Peyer's patch (tissue), 4 donors: ENCODE measurements around the gene EMILIN2. TPM values are rescaled to one million over a fixed set of nuclear protein-coding genes. Genes with fewer than 3 reads are reported as not detected.
A peak's percentile ranks its signal among the peaks of the same experiment; 100 is the strongest.

Experiments
- DNase-seq, 3 donors: peaks; one replicate each; pipeline ENCODE4 v3.0.0-alpha.2; 2017 to 2019
- H3K27ac ChIP-seq, 4 donors: fragments of 200-600 bp; sonication (generic); one replicate each; pipeline ENCODE4 v1.5.1; 2016 to 2019
- H3K27me3 ChIP-seq, 2 donors: fragments of 200-600 bp; sonication (generic); one replicate each; pipeline ENCODE4 v1.5.1; 2019
- H3K36me3 ChIP-seq, 3 donors: fragments of 200-600 bp; sonication (generic); one replicate each; pipeline ENCODE4 v1.5.1; 2016 to 2019
- H3K4me1 ChIP-seq, 4 donors: fragments of 200-600 bp; sonication (generic); one replicate each; pipeline ENCODE4 v1.5.1; 2016 to 2019
- H3K4me3 ChIP-seq, 4 donors: fragments of 200-600 bp; sonication (generic); 1 replicate in 3 of 4; 2 replicates in 1 of 4; pipeline ENCODE4 v1.5.1; 2016 to 2019; ENCODE audit warnings: mild to moderate bottlenecking in 1 of 4
- H3K9me3 ChIP-seq, 4 donors: fragments of 200-600 bp; sonication (generic); one replicate each; pipeline ENCODE4 v1.5.1; 2016 to 2019; ENCODE audit warnings: mild to moderate bottlenecking in 1 of 4
- CTCF ChIP-seq, 6 experiments: fragments of 450-650 bp in 4 of 6; fragments of 200-600 bp in 2 of 6; sonication (generic) in 1 of 6; IDR thresholded peaks; one replicate each; pipeline ENCODE4 v1.5.1; 2017 to 2019; ENCODE audit warnings: antibody characterized with exemption in 6 of 6, mild to moderate bottlenecking in 3 of 6, moderate library complexity in 1 of 6
- POLR2A ChIP-seq, 2 donors: fragments of 450-650 bp; IDR thresholded peaks; one replicate each; pipeline ENCODE4 v1.5.1; 2017; ENCODE audit warnings: antibody characterized with exemption in 2 of 2, mild to moderate bottlenecking in 2 of 2, moderate library complexity in 2 of 2
- total RNA-seq, 4 donors: library from RNA; depleted of rRNA; stranded (reverse); fragments of >200 nt; gene quantifications; one replicate each; pipeline ENCODE4 v1.1.0, GENCODE V29; 2016

EMILIN2 gene
- total RNA-seq, 4 donors from 2014 or later, result 6.8 to 54.5 (median 12.8) TPM

GRCh38 chr18:2853926-2854664, 7.3 kb downstream of the EMILIN2 start:
- H3K4me3 ChIP-seq, result no peak overlapping the region
- no peaks in the 10 kb centered on the region for H3K9me3 ChIP-seq
- no peak for DNase-seq
- TF ChIP-seq CTCF (IDR thresholded peaks at IDR 0.05) (no peak), POLR2A (IDR thresholded peaks at IDR 0.05) (no peak)
- H3K4me1 ChIP-seq, result no peaks in the 10 kb centered on the region
- H3K36me3 ChIP-seq, result no peaks in the 10 kb centered on the region
- no peaks in the 10 kb centered on the region for H3K27me3 ChIP-seq
- no peak overlapping the region for H3K27ac ChIP-seq

GRCh38 chr18:2854875-2855274, 8.1 kb downstream of the EMILIN2 start:
- no peak for DNase-seq
- Histone ChIP-seq H3K4me1 (no peaks in the 10 kb centered on the region), H3K27me3 (no peaks in the 10 kb centered on the region), H3K9me3 (no peaks in the 10 kb centered on the region), H3K27ac (no peak overlapping the region), H3K36me3 (no peaks in the 10 kb centered on the region), H3K4me3 (no peak overlapping the region)
- TF ChIP-seq POLR2A (IDR thresholded peaks at IDR 0.05) (no peak), CTCF (IDR thresholded peaks at IDR 0.05) (no peak)

GRCh38 chr18:2855560-2856350, 8.9 kb downstream of the EMILIN2 start:
- Histone ChIP-seq H3K27ac (no peak overlapping the region), H3K4me3 (no peak overlapping the region), H3K9me3 (no peaks in the 10 kb centered on the region), H3K36me3 (no peaks in the 10 kb centered on the region), H3K4me1 (no peaks in the 10 kb centered on the region), H3K27me3 (no peaks in the 10 kb centered on the region)
- TF ChIP-seq POLR2A (IDR thresholded peaks at IDR 0.05) (no peak), CTCF (IDR thresholded peaks at IDR 0.05) (no peak)
- no peak for DNase-seq

- H3K27ac ChIP-seq, result peak overlapping the region in 1 of 4 donors; percentile 29
- H3K9me3 ChIP-seq, result no peaks in the 10 kb centered on the region
Observed at GRCh38 chr18:2856547-2857170, 9.9 kb downstream of the EMILIN2 start.

More at GRCh38 chr18:2856547-2857170, 9.9 kb downstream of the EMILIN2 start:
- TF ChIP-seq CTCF (IDR thresholded peaks at IDR 0.05) (no peak), POLR2A (IDR thresholded peaks at IDR 0.05) (no peak)
- DNase-seq, result no peak
- Histone ChIP-seq H3K4me1 (no peaks in the 10 kb centered on the region), H3K4me3 (no peak overlapping the region), H3K27me3 (no peaks in the 10 kb centered on the region), H3K36me3 (no peaks in the 10 kb centered on the region)
